Stomach (tissue), 9 donors: Measurements from ENCODE around the gene CCDC141. TPM values are rescaled to one million over a fixed set of nuclear protein-coding genes. Genes with fewer than 3 reads are reported as not detected.

Experiments
- DNase-seq, 2 donors: peaks; one replicate each; pipeline versions ENCODE4 v3.0.0 to v3.0.0-alpha.2; 2013 to 2019
- H3K27ac ChIP-seq, 5 donors: fragments of 200-600 bp in 4 of 5; sonication (generic) in 4 of 5; one replicate each; pipeline ENCODE4 v1.5.1; 2013 to 2019; ENCODE audit warnings: mild to moderate bottlenecking in 1 of 5, moderate library complexity in 1 of 5
- H3K27me3 ChIP-seq, 3 donors: fragments of 200-600 bp; sonication (generic); one replicate each; pipeline ENCODE4 v1.5.1; 2017 to 2019; ENCODE audit warnings: mixed run types in 1 of 3
- H3K36me3 ChIP-seq, 4 donors: fragments of 200-600 bp; sonication (generic); 1 replicate in 3 of 4; 2 replicates in 1 of 4; pipeline ENCODE4 v1.5.1; 2016 to 2019
- H3K4me1 ChIP-seq, 4 donors: fragments of 200-600 bp; sonication (generic); one replicate each; pipeline ENCODE4 v1.5.1; 2016 to 2019
- H3K4me3 ChIP-seq, 4 donors: fragments of 200-600 bp; sonication (generic) in 3 of 4; one replicate each; pipeline ENCODE4 v1.5.1; 2016 to 2019; ENCODE audit warnings: mild to moderate bottlenecking in 1 of 4
- H3K9me3 ChIP-seq, 4 donors: fragments of 200-600 bp; sonication (generic); one replicate each; pipeline ENCODE4 v1.5.1; 2016 to 2019
- CTCF ChIP-seq, 7 experiments: fragments of 450-650 bp in 4 of 7; fragments of 200-600 bp in 3 of 7; sonication (generic) in 3 of 7; IDR thresholded peaks; one replicate each; pipeline ENCODE4 v1.5.1; 2016 to 2019; ENCODE audit warnings: antibody characterized with exemption in 7 of 7, control low read depth in 2 of 7, mild to moderate bottlenecking in 1 of 7
- EP300 ChIP-seq: sonication (generic); formaldehyde crosslinking; IDR thresholded peaks from one replicate; pipeline ENCODE4 v1.6.1; 2017; ENCODE audit warnings: antibody characterized with exemption
- POLR2A ChIP-seq, 4 donors: fragments of 450-650 bp; IDR thresholded peaks; one replicate each; pipeline ENCODE4 v1.6.1; 2016; ENCODE audit warnings: antibody characterized with exemption in 4 of 4, control low read depth in 2 of 4, mild to moderate bottlenecking in 1 of 4, moderate library complexity in 1 of 4
- POLR2AphosphoS5 ChIP-seq, 3 donors: sonication (generic); formaldehyde crosslinking; IDR thresholded peaks; one replicate each; pipeline ENCODE4 v1.6.1; 2016; ENCODE audit warnings: antibody characterized with exemption in 3 of 3
- WGBS, 5 donors: extraction: QIAGEN DNeasy Blood & Tissue Kit in 3 of 5; methylation state at CpG; one replicate each; pipeline versions ENCODE4 v1.1.5 to v1.1.7; 2013 to 2018; 5-methylcytosine and 5-hydroxymethylcytosine counted together
- intact Hi-C: fragments of 100-400 bp; cut with DNase I; formaldehyde crosslinking; loops from one replicate; pipeline ENCODE4 v1.15.1; 2023; ENCODE audit warnings: low total_unique reads
- polyA plus RNA-seq, 3 donors: library from polyadenylated mRNA; stranded (reverse); fragments of 200-250 nt; gene quantifications; one replicate each; pipeline ENCODE4 v1.2.3, GENCODE V29; 2013
- total RNA-seq, 5 donors: library from RNA; depleted of rRNA; stranded (reverse); fragments of >200 nt; gene quantifications; one replicate each; pipeline versions ENCODE4 v1.1.0 to v1.2.3, GENCODE V29; 2014 to 2016
- donor health status: healthy with polysubstance abuse.
- donor health status: Bipolar disorder and iron deficiency.
- donor health status: healthy.

Gene CCDC141
- total and polyA plus RNA-seq, 8 donors = 0.10 to 12.5 (median 1.2) TPM; not detected in 1

DNA sequence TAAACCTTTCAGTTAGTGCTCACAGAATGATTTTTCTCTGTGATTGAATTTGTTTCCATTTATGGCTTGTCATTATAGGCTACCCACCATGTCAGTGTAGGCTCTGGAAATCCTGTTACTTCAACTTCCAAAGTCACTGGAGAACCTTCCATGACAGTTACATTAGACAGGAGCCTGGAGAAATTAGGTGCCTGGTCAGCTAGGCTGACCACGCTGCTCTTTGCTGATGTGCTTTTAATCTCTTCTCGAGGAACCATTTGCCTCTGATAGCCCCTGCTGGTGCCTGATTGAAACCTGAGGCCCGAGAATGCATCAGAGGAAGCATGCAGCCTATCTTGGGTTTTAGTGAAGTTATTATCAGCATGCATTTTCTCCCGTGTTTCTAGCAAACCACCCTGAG lies 213.1 kb downstream of the CCDC141 start:
- Histone ChIP-seq H3K27me3 (no peaks in the 10 kb centered on the region), H3K36me3 (no peaks in the 10 kb centered on the region), H3K9me3 (no peaks in the 10 kb centered on the region), H3K4me3 (no peak overlapping the region), H3K27ac (no peak overlapping the region), H3K4me1 (no peaks in the 10 kb centered on the region)
- DNase-seq = no peak
- no peak for TF ChIP-seq POLR2AphosphoS5 (IDR thresholded peaks at IDR 0.05)
- no peak for TF ChIP-seq CTCF (IDR thresholded peaks at IDR 0.05)
- TF ChIP-seq POLR2A (IDR thresholded peaks at IDR 0.05) = no peak
- TF ChIP-seq EP300 = no peak
- intact Hi-C loops = no loop called here
- 41 to 65% (median 46%) methylated on average over 4 of the region's 4 CpGs for WGBS, 5 donors

DNA sequence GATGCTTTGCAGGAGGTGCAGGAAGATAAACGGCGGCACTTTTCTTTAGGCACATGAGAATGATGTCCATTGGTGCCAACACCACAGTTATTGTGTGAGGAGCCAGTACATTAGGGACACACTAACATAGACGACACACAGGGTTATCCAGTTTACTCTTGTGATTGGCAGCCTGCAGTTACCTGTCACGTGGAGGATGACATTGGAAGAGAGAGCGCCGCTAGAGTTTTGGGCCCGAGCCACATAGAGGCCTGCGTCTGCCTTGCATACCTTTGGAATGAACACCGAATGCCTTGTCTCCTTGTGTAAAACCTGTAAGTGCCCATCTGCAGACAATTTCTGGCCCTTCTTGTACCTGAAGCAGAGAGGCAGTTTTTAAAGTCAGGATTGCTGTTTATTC lies 215.9 kb downstream of the CCDC141 start:
- no peaks in the 10 kb centered on the region for H3K9me3 ChIP-seq
- no peaks in the 10 kb centered on the region for H3K4me1 ChIP-seq
- WGBS, 5 donors = 80 to 94% (median 91%) methylated on average over 9 of the region's 9 CpGs
- no peak for DNase-seq
- TF ChIP-seq EP300 (no peak), POLR2A (IDR thresholded peaks at IDR 0.05) (no peak), POLR2AphosphoS5 (IDR thresholded peaks at IDR 0.05) (no peak), CTCF (IDR thresholded peaks at IDR 0.05) (no peak)
- intact Hi-C loops = no loop called here
- no peak overlapping the region for H3K4me3 ChIP-seq
- no peaks in the 10 kb centered on the region for H3K36me3 ChIP-seq
- no peak overlapping the region for H3K27ac ChIP-seq
- no peaks in the 10 kb centered on the region for H3K27me3 ChIP-seq

GRCh38 chr2:178833382-178833781 lies 216.6 kb downstream of the CCDC141 start:
- H3K4me3 ChIP-seq = no peak overlapping the region
- no peaks in the 10 kb centered on the region for H3K36me3 ChIP-seq
- H3K4me1 ChIP-seq = no peaks in the 10 kb centered on the region
- no peak overlapping the region for H3K27ac ChIP-seq
- TF ChIP-seq EP300 (no peak), POLR2AphosphoS5 (IDR thresholded peaks at IDR 0.05) (no peak), CTCF (IDR thresholded peaks at IDR 0.05) (no peak)
- 65 to 80% (median 71%) methylated on average over 5 of the region's 5 CpGs for WGBS, 5 donors
- H3K9me3 ChIP-seq = no peaks in the 10 kb centered on the region
- intact Hi-C loops = no loop called here
- H3K27me3 ChIP-seq = no peaks in the 10 kb centered on the region
- DNase-seq = no peak

- no peak for DNase-seq
- Histone ChIP-seq H3K36me3 (no peaks in the 10 kb centered on the region), H3K4me1 (no peaks in the 10 kb centered on the region), H3K9me3 (no peaks in the 10 kb centered on the region), H3K27me3 (no peaks in the 10 kb centered on the region), H3K4me3 (no peak overlapping the region), H3K27ac (no peak overlapping the region)
- intact Hi-C loops = no loop called here
- no peak for TF ChIP-seq EP300
- TF ChIP-seq POLR2AphosphoS5 (IDR thresholded peaks at IDR 0.05) = no peak
- no peak for TF ChIP-seq CTCF (IDR thresholded peaks at IDR 0.05)
- TF ChIP-seq POLR2A (IDR thresholded peaks at IDR 0.05) = no peak
- WGBS, 5 donors = 41 to 81% (median 53%) methylated on average over 2 of the region's 2 CpGs
Observed at GRCh38 chr2:178830451-178830850, 219.5 kb downstream of the CCDC141 start.
